ENCODE data around the gene LCN2.

The LCN2 gene

GRCh38 chr9:128115187-128116103, 33.8 kb upstream of the LCN2 start:
- no peak for DNase-seq (ENCODE audit: low spot score)

- DNase-seq (ENCODE audit: low spot score): no peak
Measured at GRCh38 chr9:128116104-128117083, 32.9 kb upstream of the LCN2 start.

- DNase-seq (ENCODE audit: low spot score): peak; percentile 85
Measured at GRCh38 chr9:128117613-128118471, 31.4 kb upstream of the LCN2 start.

- DNase-seq (ENCODE audit: low spot score): no peak
Measured at GRCh38 chr9:128118472-128118857, 30.8 kb upstream of the LCN2 start.

- no peak for DNase-seq (ENCODE audit: low spot score)
Measured at GRCh38 chr9:128118971-128119665, 30.1 kb upstream of the LCN2 start.

- no peak for DNase-seq (ENCODE audit: low spot score)
Measured at GRCh38 chr9:128120061-128120740, 29.1 kb upstream of the LCN2 start.

GRCh38 chr9:128120741-128121465, 28.4 kb upstream of the LCN2 start:
- no peak for DNase-seq (ENCODE audit: low spot score)

- no peak for DNase-seq (ENCODE audit: low spot score)
Measured at GRCh38 chr9:128121466-128121810, 27.8 kb upstream of the LCN2 start.

- DNase-seq (ENCODE audit: low spot score): no peak
Measured at GRCh38 chr9:128121924-128122808, 27.1 kb upstream of the LCN2 start.

GRCh38 chr9:128122809-128123175, 26.5 kb upstream of the LCN2 start:
- no peak for DNase-seq (ENCODE audit: low spot score)

- DNase-seq (ENCODE audit: low spot score): no peak
Measured at GRCh38 chr9:128123451-128124080, 25.7 kb upstream of the LCN2 start.

- no peak for DNase-seq (ENCODE audit: low spot score)
Measured at GRCh38 chr9:128124451-128124850, 24.8 kb upstream of the LCN2 start.

- DNase-seq (ENCODE audit: low spot score): peak; percentile 34
Measured at GRCh38 chr9:128124873-128125579, 24.2 kb upstream of the LCN2 start.

GRCh38 chr9:128125580-128126354, 23.5 kb upstream of the LCN2 start:
- DNase-seq (ENCODE audit: low spot score): no peak

GRCh38 chr9:128127568-128127989, 21.7 kb upstream of the LCN2 start, which contains the start of gene PTGES2:
Gene PTGES2 (minus strand): TSS chr9:128127729. CDS start chr9:128127717, 12 bp downstream.
- DNase-seq (ENCODE audit: low spot score): peak; percentile 75

GRCh38 chr9:128127990-128128835, 21.0 kb upstream of the LCN2 start:
- peak; percentile 87 for DNase-seq (ENCODE audit: low spot score)
